CD4-positive, alpha-beta memory T cell (primary cell): ENCODE data around the gene TBC1D9. TPM values are rescaled to one million over a fixed set of nuclear protein-coding genes. Genes with fewer than 3 reads are reported as not detected.

ENCODE experiments used
- CTCF ChIA-PET: fragments of 350-600 bp; sonication (Branson Sonifier 250); formaldehyde crosslinking; loops from one replicate; lab custom pipeline; 2021; ENCODE audit warnings: inconsistent platforms; ENCODE audit not compliant: partially characterized antibody; lab: Charles Lee
- POLR2A ChIA-PET: fragments of 350-600 bp; sonication (Branson Sonifier 250); formaldehyde crosslinking; loops from one replicate; lab custom pipeline; 2021; ENCODE audit not compliant: partially characterized antibody; lab: Charles Lee
- DNase-seq, 5 donors: peaks; one replicate each; pipeline versions ENCODE4 v3.0.0 to v3.0.0-alpha.2; 2020 to 2022; ENCODE audit warnings: mixed read lengths in 1 of 5
- H3K27ac ChIP-seq: one replicate; pipeline ENCODE4 v1.7.0; 2013; ENCODE audit warnings: low read depth, low read length
- H3K27me3 ChIP-seq: 2 replicates; pipeline ENCODE4 v1.7.0; 2013; ENCODE audit warnings: mild to moderate bottlenecking, low read length, moderate library complexity; ENCODE audit not compliant: insufficient read depth
- H3K36me3 ChIP-seq: 2 replicates; pipeline ENCODE4 v1.7.0; 2013; ENCODE audit warnings: mild to moderate bottlenecking, low read length, moderate library complexity; ENCODE audit not compliant: insufficient read depth
- H3K4me1 ChIP-seq: 2 replicates; pipeline ENCODE4 v1.7.0; 2013; ENCODE audit warnings: mild to moderate bottlenecking, low read length, moderate library complexity; ENCODE audit not compliant: insufficient read depth
- H3K4me3 ChIP-seq, 2 donors: one replicate each; pipeline ENCODE4 v1.7.0; 2013; ENCODE audit warnings: low read length in 2 of 2, mild to moderate bottlenecking in 1 of 2
- H3K9me3 ChIP-seq, 2 donors: one replicate each; pipeline ENCODE4 v1.7.0; 2013; ENCODE audit warnings: low read length in 2 of 2, control low read depth in 1 of 2; ENCODE audit not compliant: control insufficient read depth in 1 of 2
- H3K27ac Mint-ChIP-seq, 7 donors: one replicate each; pipeline ENCODE4 v1.8.0; 2020 to 2021; ENCODE audit warnings: mixed read lengths in 7 of 7, mild to moderate bottlenecking in 6 of 7, inconsistent platforms in 3 of 7, moderate library complexity in 3 of 7
- H3K27me3 Mint-ChIP-seq, 2 donors: one replicate each; pipeline ENCODE4 v1.8.0; 2020 to 2021; ENCODE audit warnings: mixed read lengths in 2 of 2
- H3K36me3 Mint-ChIP-seq, 2 donors: one replicate each; pipeline ENCODE4 v1.8.0; 2020 to 2021; ENCODE audit warnings: mixed read lengths in 2 of 2, inconsistent platforms in 1 of 2, mild to moderate bottlenecking in 1 of 2
- H3K4me1 Mint-ChIP-seq, 4 donors: one replicate each; pipeline ENCODE4 v1.8.0; 2020 to 2021; ENCODE audit warnings: mixed read lengths in 4 of 4, mild to moderate bottlenecking in 1 of 4
- H3K4me3 Mint-ChIP-seq, 8 donors: one replicate each; pipeline ENCODE4 v1.8.0; 2020 to 2021; ENCODE audit warnings: mixed read lengths in 8 of 8, mild to moderate bottlenecking in 7 of 8, moderate library complexity in 6 of 8, inconsistent platforms in 3 of 8
- H3K9me3 Mint-ChIP-seq, 8 donors: one replicate each; pipeline ENCODE4 v1.8.0; 2020 to 2021; ENCODE audit warnings: mixed read lengths in 8 of 8, mild to moderate bottlenecking in 5 of 8, inconsistent platforms in 3 of 8, moderate library complexity in 1 of 8
- intact Hi-C: fragments of 100-400 bp; cut with micrococcal nuclease; formaldehyde crosslinking; loops from one replicate; pipeline ENCODE4 v1.15.1; 2023
- polyA plus RNA-seq, 2 donors: library from polyadenylated mRNA; unstranded; fragments of 300-500 nt; fragmentation: Illumina TruSeq; gene quantifications; one replicate each; pipeline ENCODE4 v1.2.3, GENCODE V29; 2021
- total RNA-seq, 2 experiments: library from RNA; stranded (reverse); gene quantifications; one replicate each; pipeline ENCODE4 v1.2.3, GENCODE V29; 2021

TBC1D9 gene
- total and polyA plus RNA-seq, 4 experiments from 2014 or later: 0.34 to 0.67 (median 0.38) TPM; not detected in 1

DNA sequence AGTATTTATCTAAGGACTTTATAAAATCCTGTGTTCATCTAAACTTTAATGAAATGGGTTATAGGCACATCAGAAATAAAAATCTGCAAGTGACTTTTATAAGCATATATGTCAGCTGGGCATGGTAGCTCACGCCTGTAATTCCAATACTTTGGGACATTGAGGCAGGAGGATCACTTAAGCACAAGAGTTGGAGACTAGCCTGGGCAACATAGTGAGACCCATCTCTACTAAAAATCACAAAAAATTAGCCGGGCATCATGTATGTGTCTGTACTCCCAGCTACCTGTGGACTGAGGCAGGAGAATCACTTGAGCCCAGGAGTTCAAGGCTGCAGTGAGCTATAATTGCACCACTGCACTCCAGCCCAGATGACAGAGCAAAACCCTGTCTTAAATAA lies 20.9 kb downstream of the TBC1D9 start:
- Mint-ChIP-seq H3K27ac (no peak overlapping the region), H3K4me1 (no peaks in the 10 kb centered on the region), H3K4me3 (no peak overlapping the region), H3K27me3 (peaks cover 3 to 6% of the 10 kb centered on the region in 2 donors), H3K36me3 (no peaks in the 10 kb centered on the region), H3K9me3 (peaks cover 0 to 2% (median 0%) of the 10 kb centered on the region in 8 donors)
- Histone ChIP-seq H3K4me3 (no peak overlapping the region), H3K9me3 (no peaks in the 10 kb centered on the region), H3K4me1 (no peaks in the 10 kb centered on the region), H3K36me3 (no peaks in the 10 kb centered on the region), H3K27me3 (no peaks in the 10 kb centered on the region), H3K27ac (no peak overlapping the region)
- DNase-seq: no peak
- intact Hi-C loops: no loop called here
- POLR2A ChIA-PET: no interaction called here
- CTCF ChIA-PET: no interaction called here

DNA sequence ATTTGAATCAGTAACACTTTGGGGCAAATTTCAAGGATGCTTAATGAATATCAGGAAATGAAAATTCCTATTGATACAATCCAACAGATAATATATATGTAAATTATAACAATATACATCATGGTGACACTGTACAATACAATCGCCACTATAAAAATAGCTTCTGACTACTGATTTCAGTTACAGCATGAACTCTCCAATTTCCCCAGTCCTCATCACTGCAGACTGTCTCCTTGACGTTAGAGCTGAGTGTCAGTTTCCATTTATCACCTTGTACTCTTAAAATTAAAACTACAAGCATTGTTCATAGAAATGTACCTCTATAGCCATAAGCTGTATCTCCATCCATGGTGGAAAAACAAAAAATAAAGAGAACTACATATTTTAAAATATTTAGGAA lies 23.4 kb downstream of the TBC1D9 start:
- POLR2A ChIA-PET: no interaction called here
- intact Hi-C loops: no loop called here
- Histone ChIP-seq H3K9me3 (no peaks in the 10 kb centered on the region), H3K27ac (no peak overlapping the region), H3K36me3 (no peaks in the 10 kb centered on the region), H3K27me3 (no peaks in the 10 kb centered on the region), H3K4me3 (no peak overlapping the region), H3K4me1 (no peaks in the 10 kb centered on the region)
- Mint-ChIP-seq H3K4me3 (no peak overlapping the region), H3K4me1 (no peaks in the 10 kb centered on the region), H3K9me3 (no peaks in the 10 kb centered on the region), H3K27ac (no peak overlapping the region), H3K27me3 (peaks cover 2 to 5% of the 10 kb centered on the region in 2 donors), H3K36me3 (no peaks in the 10 kb centered on the region)
- CTCF ChIA-PET: no interaction called here
- DNase-seq: no peak

- Histone ChIP-seq H3K36me3 (no peaks in the 10 kb centered on the region), H3K9me3 (no peaks in the 10 kb centered on the region), H3K27ac (no peak overlapping the region), H3K27me3 (no peaks in the 10 kb centered on the region), H3K4me3 (no peak overlapping the region), H3K4me1 (no peaks in the 10 kb centered on the region)
- H3K27me3 Mint-ChIP-seq: peaks cover 0 to 4% of the 10 kb centered on the region in 2 donors
- intact Hi-C loops: no loop called here
- H3K4me1 Mint-ChIP-seq: no peaks in the 10 kb centered on the region
- no peaks in the 10 kb centered on the region for H3K9me3 Mint-ChIP-seq
- H3K36me3 Mint-ChIP-seq: no peaks in the 10 kb centered on the region
- ChIA-PET CTCF (no interaction called here), POLR2A (no interaction called here)
- no peak overlapping the region for H3K27ac Mint-ChIP-seq
- no peak overlapping the region for H3K4me3 Mint-ChIP-seq
- DNase-seq: no peak
Observed at GRCh38 chr4:140729344-140730049, 26.7 kb downstream of the TBC1D9 start.

DNA sequence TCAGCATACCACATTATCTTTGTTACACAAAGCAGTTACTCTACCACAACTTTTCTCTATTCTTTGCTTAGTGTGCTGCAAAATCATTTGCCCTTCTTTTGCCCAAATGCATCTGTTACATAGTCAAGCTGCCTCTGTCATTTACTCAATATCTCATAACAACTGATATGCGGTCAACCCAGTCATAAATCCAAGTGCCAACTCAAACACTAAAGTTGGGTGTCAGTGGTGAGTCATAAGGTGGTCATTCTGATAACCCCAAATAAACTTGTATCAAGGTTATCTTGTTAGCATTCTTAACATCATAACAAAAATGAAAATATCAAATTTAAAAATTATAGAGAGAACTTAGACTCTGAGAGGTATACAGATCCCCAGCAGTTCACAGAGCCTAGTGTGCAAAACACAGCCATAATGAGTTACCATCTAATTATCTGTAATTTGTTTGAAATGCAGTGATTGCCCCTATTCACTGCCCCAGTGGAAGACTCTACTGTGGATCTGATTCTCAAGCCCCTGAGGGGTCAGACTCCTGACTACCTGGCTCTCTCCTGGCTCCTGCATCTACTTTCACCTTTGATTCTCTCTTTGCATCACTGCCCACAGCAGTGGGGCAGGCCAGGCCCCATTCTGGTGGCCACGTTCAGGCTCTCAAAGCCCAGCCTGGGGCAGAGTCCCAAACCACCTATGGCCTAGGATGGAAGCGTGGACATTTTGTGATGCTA lies 29.2 kb downstream of the TBC1D9 start:
- DNase-seq: no peak
- H3K27me3 ChIP-seq: no peaks in the 10 kb centered on the region
- no peaks in the 10 kb centered on the region for H3K4me1 ChIP-seq
- POLR2A ChIA-PET: no interaction called here
- intact Hi-C loops: no loop called here
- no peak overlapping the region for H3K27ac ChIP-seq
- H3K27ac Mint-ChIP-seq: no peak overlapping the region
- no peaks in the 10 kb centered on the region for H3K9me3 Mint-ChIP-seq
- no peaks in the 10 kb centered on the region for H3K36me3 ChIP-seq
- no peaks in the 10 kb centered on the region for H3K9me3 ChIP-seq
- H3K27me3 Mint-ChIP-seq: peaks cover 2 to 4% of the 10 kb centered on the region in 2 donors
- H3K4me3 Mint-ChIP-seq: peak overlapping the region in 1 of 8 donors; percentile 32
- H3K4me3 ChIP-seq: no peak overlapping the region
- CTCF ChIA-PET: no interaction called here
- H3K4me1 Mint-ChIP-seq: peaks cover 0 to under 1% (median 0%) of the 10 kb centered on the region in 4 donors
- H3K36me3 Mint-ChIP-seq: no peaks in the 10 kb centered on the region

- ChIA-PET POLR2A (no interaction called here), CTCF (no interaction called here)
- intact Hi-C loops: no loop called here
- Histone ChIP-seq H3K27me3 (no peaks in the 10 kb centered on the region), H3K4me3 (no peak overlapping the region), H3K9me3 (no peaks in the 10 kb centered on the region), H3K36me3 (no peaks in the 10 kb centered on the region), H3K27ac (no peak overlapping the region), H3K4me1 (no peaks in the 10 kb centered on the region)
- Mint-ChIP-seq H3K9me3 (no peaks in the 10 kb centered on the region), H3K27ac (no peak overlapping the region), H3K4me1 (peaks cover 3 to 14% (median 10%) of the 10 kb centered on the region in 4 donors), H3K36me3 (no peaks in the 10 kb centered on the region), H3K4me3 (no peak overlapping the region), H3K27me3 (peaks cover 2 to 4% of the 10 kb centered on the region in 2 donors)
- no peak for DNase-seq
Observed at GRCh38 chr4:140725556-140725955, 30.6 kb downstream of the TBC1D9 start.

DNA sequence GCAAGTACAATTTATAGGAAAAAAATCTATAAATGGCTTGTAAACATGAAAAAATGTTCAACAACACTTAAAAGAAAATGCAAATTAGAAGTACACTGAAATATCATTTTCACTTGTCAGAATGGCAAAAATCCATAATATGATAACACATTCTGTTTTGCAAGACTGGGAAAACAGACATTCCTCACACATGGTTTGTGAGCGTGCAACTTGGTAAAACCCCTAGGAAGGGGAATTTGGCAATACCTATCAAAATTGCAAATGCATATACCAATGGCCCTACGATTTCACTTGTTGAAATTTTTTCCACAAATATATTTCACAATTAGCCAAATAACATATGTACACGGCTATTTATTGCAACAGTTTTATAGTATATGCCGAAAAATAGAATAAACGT lies 31.4 kb downstream of the TBC1D9 start:
- no peaks in the 10 kb centered on the region for H3K9me3 Mint-ChIP-seq
- H3K36me3 ChIP-seq: no peaks in the 10 kb centered on the region
- H3K27ac ChIP-seq: no peak overlapping the region
- H3K4me3 Mint-ChIP-seq: no peak overlapping the region
- ChIA-PET POLR2A (no interaction called here), CTCF (no interaction called here)
- H3K27me3 ChIP-seq: no peaks in the 10 kb centered on the region
- H3K9me3 ChIP-seq: no peaks in the 10 kb centered on the region
- peaks cover 5 to 21% (median 13%) of the 10 kb centered on the region in 4 donors for H3K4me1 Mint-ChIP-seq
- H3K4me1 ChIP-seq: no peaks in the 10 kb centered on the region
- no peak overlapping the region for H3K4me3 ChIP-seq
- DNase-seq: no peak
- no peak overlapping the region for H3K27ac Mint-ChIP-seq
- intact Hi-C loops: no loop called here
- H3K27me3 Mint-ChIP-seq: peaks cover 2 to 4% of the 10 kb centered on the region in 2 donors
- no peaks in the 10 kb centered on the region for H3K36me3 Mint-ChIP-seq

- Histone ChIP-seq H3K4me1 (no peaks in the 10 kb centered on the region), H3K27me3 (no peaks in the 10 kb centered on the region), H3K9me3 (no peaks in the 10 kb centered on the region), H3K27ac (no peak overlapping the region), H3K36me3 (no peaks in the 10 kb centered on the region), H3K4me3 (no peak overlapping the region)
- Mint-ChIP-seq H3K4me3 (peak overlapping the region in 7 of 8 donors; percentile 44 to 79 (median 58)), H3K27ac (peak overlapping the region in 3 of 7 donors; percentile 17 to 47 (median 32)), H3K36me3 (no peaks in the 10 kb centered on the region), H3K4me1 (peaks cover 6 to 22% (median 13%) of the 10 kb centered on the region in 4 donors), H3K9me3 (no peaks in the 10 kb centered on the region), H3K27me3 (peaks cover 2 to 3% of the 10 kb centered on the region in 2 donors)
- ChIA-PET CTCF (interaction anchor here (1.3 kb wide), 1 partner anchor 10 kb away, joined by 3 read pairs; no protein-coding TSS in a partner anchor), POLR2A (interaction anchor here (0.8 kb wide), 1 partner anchor 9 kb away, joined by 3 read pairs; no protein-coding TSS in a partner anchor)
- intact Hi-C loops: no loop called here
- DNase-seq: no peak
Observed at GRCh38 chr4:140720387-140721304, 35.5 kb downstream of the TBC1D9 start.
